Adipose tissue (tissue), 3 donors: ENCODE measurements around the gene LGR4. TPM values are rescaled to one million over a fixed set of nuclear protein-coding genes. Genes with fewer than 3 reads are reported as not detected.

Experiments
- H3K27ac ChIP-seq: one replicate; pipeline ENCODE4 v1.5.1; 2013; ENCODE audit warnings: low read depth, low read length
- WGBS, 3 donors: extraction: QIAGEN DNeasy Blood & Tissue Kit; methylation state at CpG; one replicate each; pipeline ENCODE4 v1.1.7; 2013; 5-methylcytosine and 5-hydroxymethylcytosine counted together
- polyA plus RNA-seq, 3 donors: library from polyadenylated mRNA; stranded (reverse); fragments of 200-250 nt; gene quantifications; one replicate each; pipeline ENCODE4 v1.2.3, GENCODE V29; 2013
- donor health status: healthy with polysubstance abuse.
- donor health status: Bipolar disorder and iron deficiency.
- donor health status: healthy.

The LGR4 gene
- polyA plus RNA-seq, 3 donors, result 3.0 to 26.1 (median 19.2) TPM

DNA sequence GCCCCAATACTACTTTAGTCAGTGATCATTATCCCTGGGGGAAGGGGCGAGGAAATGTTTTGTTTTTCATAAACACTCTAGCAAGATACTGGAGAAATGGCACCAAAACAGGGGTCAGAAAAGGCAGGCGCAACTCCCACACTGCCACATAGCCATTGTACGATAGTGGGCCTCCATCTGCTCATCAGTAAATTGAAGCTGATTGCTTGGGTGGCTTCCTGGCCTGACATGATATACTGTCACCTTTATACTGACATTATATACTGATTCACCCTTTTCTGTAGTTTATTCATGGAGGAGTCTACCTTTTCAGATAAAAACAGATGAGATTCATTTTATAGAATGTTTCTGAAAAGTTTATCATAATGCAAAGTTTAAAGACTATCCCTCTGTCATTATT lies 57.9 kb downstream of the LGR4 start:
- WGBS, 3 donors, result 78 to 92% (median 89%) methylated on average over 3 of the region's 3 CpGs
- H3K27ac ChIP-seq, result no peak overlapping the region

- H3K27ac ChIP-seq, result no peak overlapping the region
- WGBS, 3 donors, result 81 to 97% (median 96%) methylated on average over 5 of the region's 5 CpGs
Observed at GRCh38 chr11:27413218-27413617, 59.4 kb downstream of the LGR4 start.

- no peak overlapping the region for H3K27ac ChIP-seq
Observed at GRCh38 chr11:27412192-27412691, 60.3 kb downstream of the LGR4 start.

DNA sequence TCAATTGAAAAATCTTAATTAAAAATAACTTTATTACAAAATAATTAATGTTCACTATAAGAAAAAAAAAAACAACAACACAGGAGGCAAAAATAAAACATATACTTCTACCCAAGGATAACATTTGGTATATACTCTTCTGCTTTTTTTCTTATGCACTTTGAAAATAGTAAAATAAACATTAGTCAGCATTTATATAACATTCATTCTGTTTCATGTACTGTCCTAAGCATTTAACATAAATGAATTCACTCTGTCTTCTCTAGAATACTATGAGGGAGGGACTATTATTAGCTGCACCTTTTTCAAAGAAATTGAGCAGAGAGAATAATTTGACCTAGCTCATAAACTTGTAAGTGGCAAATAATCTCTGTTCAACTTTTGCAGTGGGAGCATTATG lies 61.3 kb downstream of the LGR4 start:
- no peak overlapping the region for H3K27ac ChIP-seq

- 92 to 100% (median 92%) methylated on average over 1 of the region's 1 CpG for WGBS, 3 donors
Observed at GRCh38 chr11:27410272-27410671, 62.3 kb downstream of the LGR4 start.

GRCh38 chr11:27409742-27410141 lies 62.8 kb downstream of the LGR4 start:
- WGBS, 3 donors, result 63 to 79% (median 66%) methylated on average over 2 of the region's 2 CpGs
- no peak overlapping the region for H3K27ac ChIP-seq

More at GRCh38 chr11:27410272-27410671, 62.3 kb downstream of the LGR4 start:
- no peak overlapping the region for H3K27ac ChIP-seq

DNA sequence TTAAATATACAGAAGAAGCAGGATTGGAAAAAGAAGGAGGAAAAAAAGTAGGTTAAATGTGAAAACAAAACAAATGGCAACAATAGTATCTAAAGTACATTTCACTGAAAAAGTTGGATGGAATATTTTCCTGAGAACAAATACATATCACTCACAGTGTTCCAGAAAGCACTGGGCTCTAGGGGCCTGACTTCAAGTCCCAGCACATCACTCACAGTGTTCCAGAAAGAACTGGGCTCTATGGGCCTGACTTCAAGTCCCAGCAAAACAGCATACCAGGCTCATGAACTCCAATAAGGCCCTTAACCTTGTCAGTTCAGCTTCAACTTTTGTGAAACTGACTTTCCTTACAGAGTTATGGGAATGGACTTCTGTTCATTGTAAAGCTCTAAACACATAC lies 63.5 kb downstream of the LGR4 start:
- no peak overlapping the region for H3K27ac ChIP-seq

DNA sequence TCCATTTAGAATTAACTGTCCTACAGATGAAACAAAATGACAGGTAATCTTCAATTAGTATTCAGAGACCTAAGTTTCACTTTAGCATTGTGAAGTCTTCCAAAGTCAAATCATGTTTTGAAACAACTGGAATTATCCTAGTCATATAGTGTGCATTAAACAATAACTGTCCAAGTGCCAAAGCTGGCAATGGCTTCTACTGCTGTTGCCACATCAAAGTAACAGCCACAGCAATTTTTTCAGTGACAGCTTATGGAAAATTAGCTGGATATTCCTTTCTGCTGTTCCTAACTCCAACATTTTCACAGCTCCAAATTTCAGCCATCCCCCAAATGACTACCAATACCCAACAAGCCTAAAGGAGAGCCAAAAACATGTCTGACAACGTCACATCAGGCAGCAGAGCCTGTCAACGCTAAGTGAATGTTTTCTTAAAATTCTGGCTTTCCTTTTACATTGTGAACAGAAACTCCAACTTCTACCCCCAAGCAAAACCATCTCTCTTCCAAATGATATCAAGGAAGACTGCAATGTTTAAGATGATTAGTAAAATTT lies 64.3 kb downstream of the LGR4 start:
- no peak overlapping the region for H3K27ac ChIP-seq
- WGBS, 3 donors, result 75 to 87% (median 78%) methylated on average over 2 of the region's 2 CpGs

GRCh38 chr11:27406498-27407354 lies 65.9 kb downstream of the LGR4 start:
- H3K27ac ChIP-seq, result no peak overlapping the region
- WGBS, 3 donors, result 55 to 68% (median 65%) methylated on average over 3 of the region's 3 CpGs

DNA sequence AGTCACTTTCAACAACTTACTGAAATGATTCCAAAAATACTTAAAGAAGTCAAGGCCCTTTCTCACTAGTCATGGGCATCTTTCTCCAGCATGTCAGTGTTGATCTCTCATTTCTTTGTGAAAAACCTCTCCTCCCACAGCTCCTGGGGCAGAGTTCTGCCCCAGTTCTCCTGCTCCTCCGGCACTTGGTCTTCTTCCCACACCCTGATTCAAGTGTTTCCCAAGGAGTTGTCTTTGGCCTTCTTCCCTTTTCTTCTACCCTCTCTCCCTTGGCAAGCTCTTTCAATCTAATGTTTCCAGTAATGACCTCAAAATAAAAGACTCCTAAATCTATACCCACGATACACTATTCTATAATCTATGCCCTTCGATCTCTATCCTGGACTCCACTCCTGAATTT lies 67.5 kb downstream of the LGR4 start:
- 60 to 88% (median 78%) methylated on average over 3 of the region's 3 CpGs for WGBS, 3 donors

GRCh38 chr11:27404427-27404826 lies 68.2 kb downstream of the LGR4 start:
- no peak overlapping the region for H3K27ac ChIP-seq

More for the DNA sequence above, 67.5 kb downstream of the LGR4 start:
- no peak overlapping the region for H3K27ac ChIP-seq

DNA sequence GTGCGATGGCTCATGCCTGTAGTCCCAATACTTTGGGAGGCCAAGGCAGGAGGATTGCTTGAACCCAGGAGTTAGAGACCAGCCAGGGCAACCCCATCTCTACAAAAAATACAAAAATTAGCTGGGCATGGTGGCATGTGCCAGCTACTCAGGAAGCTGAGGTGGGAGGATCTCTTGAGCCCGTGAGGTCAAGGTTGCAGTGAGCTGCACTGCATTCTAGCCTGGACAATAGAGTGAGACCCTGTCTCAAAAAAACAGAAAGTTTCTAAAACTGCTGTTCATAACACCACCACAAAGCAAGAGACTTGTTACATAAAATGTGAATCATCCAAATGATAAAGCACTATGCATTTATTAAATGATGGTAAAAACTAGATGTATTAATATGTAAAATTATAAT lies 69.4 kb downstream of the LGR4 start:
- 91 to 93% (median 92%) methylated on average over 2 of the region's 2 CpGs for WGBS, 3 donors
- H3K27ac ChIP-seq, result no peak overlapping the region

More at GRCh38 chr11:27404427-27404826, 68.2 kb downstream of the LGR4 start:
- WGBS, 3 donors, result 81 to 84% (median 83%) methylated on average over 2 of the region's 2 CpGs

- no peak overlapping the region for H3K27ac ChIP-seq
- 91 to 95% (median 92%) methylated on average over 2 of the region's 2 CpGs for WGBS, 3 donors
Observed at GRCh38 chr11:27402450-27402849, 70.1 kb downstream of the LGR4 start.

GRCh38 chr11:27401833-27402316 lies 70.7 kb downstream of the LGR4 start:
- WGBS, 3 donors, result 42 to 95% (median 91%) methylated on average over 5 of the region's 5 CpGs

GRCh38 chr11:27401280-27401832 lies 71.2 kb downstream of the LGR4 start:
- WGBS, 3 donors, result 66 to 94% (median 91%) methylated on average over 5 of the region's 5 CpGs
- no peak overlapping the region for H3K27ac ChIP-seq

More at GRCh38 chr11:27401833-27402316, 70.7 kb downstream of the LGR4 start:
- H3K27ac ChIP-seq, result no peak overlapping the region

- 63 to 94% (median 81%) methylated on average over 3 of the region's 3 CpGs for WGBS, 3 donors
- no peak overlapping the region for H3K27ac ChIP-seq
Observed at GRCh38 chr11:27398400-27398770, 74.2 kb downstream of the LGR4 start.

DNA sequence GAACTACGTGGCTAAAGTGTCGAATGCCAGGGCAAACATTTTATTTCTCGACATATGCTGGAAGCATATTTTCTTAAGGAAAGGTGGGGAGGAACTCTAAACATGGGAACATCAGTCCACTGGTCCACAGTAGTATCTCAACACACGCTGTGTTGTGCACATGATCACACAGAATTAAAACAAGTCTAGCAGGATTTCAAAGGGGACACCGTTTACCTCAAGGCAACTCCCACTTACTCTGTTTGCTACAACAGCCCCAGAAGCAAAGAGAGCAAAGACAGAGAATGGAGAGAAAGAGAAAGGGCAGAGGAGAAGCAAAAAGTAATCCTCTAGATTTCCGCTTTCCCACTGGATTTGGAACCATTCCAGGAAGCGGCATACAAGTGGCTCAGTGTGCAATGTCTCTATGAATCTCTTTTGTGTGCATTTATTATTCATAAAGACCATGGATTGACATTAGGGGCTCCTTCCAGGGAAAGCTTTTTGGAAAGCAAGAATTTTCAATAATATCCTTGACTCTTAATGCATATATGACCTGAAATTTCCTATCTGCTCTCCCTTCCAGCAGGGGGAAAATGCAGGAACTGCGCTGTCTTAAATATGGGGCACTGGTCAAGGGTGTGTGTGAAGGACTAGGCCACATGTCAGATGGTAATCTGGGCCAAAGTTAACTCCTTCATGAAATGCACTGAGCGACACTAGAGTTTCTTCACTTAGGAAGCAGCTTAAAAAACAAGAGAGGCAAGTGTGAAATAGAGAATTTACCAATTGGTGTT lies 74.8 kb downstream of the LGR4 start:
- WGBS, 3 donors, result 37 to 84% (median 75%) methylated on average over 9 of the region's 9 CpGs
- no peak overlapping the region for H3K27ac ChIP-seq

GRCh38 chr11:27396259-27396839 lies 76.2 kb downstream of the LGR4 start:
- WGBS, 3 donors, result 49 to 77% (median 77%) methylated on average over 3 of the region's 3 CpGs
- H3K27ac ChIP-seq, result no peak overlapping the region
